ENCODE results near the gene TXNDC2.

The TXNDC2 gene

GRCh38 chr18:9890196-9890595, 4.4 kb downstream of the TXNDC2 start:
- ATAC-seq: no peak
- TF ChIP-seq ZNF565 (CRISPR knock-in tag; conservative IDR thresholded peaks at IDR 0.05; ENCODE audit: low read depth): no peak
- TF ChIP-seq OSR1 (CRISPR knock-in tag; IDR thresholded peaks at IDR 0.05): no peak
- no peak for TF ChIP-seq PATZ1 (CRISPR knock-in tag; IDR thresholded peaks at IDR 0.05; ENCODE audit: borderline replicate concordance)
- no peak for TF ChIP-seq PPARA (CRISPR knock-in tag; IDR thresholded peaks at IDR 0.05; ENCODE audit: borderline replicate concordance)
- no peak for TF ChIP-seq CSRNP3 (CRISPR knock-in tag; IDR thresholded peaks at IDR 0.05)
- no peak for TF ChIP-seq ZNF8 (CRISPR knock-in tag; IDR thresholded peaks at IDR 0.05)
- TF ChIP-seq TOX (CRISPR knock-in tag; IDR thresholded peaks at IDR 0.05; ENCODE audit: borderline replicate concordance): no peak

GRCh38 chr18:9890957-9891356, 5.2 kb downstream of the TXNDC2 start:
- TF ChIP-seq ZC3H10 (CRISPR knock-in tag; IDR thresholded peaks at IDR 0.05) (no peak), ZFP3 (CRISPR knock-in tag; IDR thresholded peaks at IDR 0.05) (no peak), ISL1 (CRISPR knock-in tag; IDR thresholded peaks at IDR 0.05) (no peak), CSDC2 (CRISPR knock-in tag; IDR thresholded peaks at IDR 0.05) (no peak)

GRCh38 chr18:9891515-9891914, 5.7 kb downstream of the TXNDC2 start:
- ATAC-seq: peak; percentile 53
- peak; percentile 75 for TF ChIP-seq ISL1 (CRISPR knock-in tag; IDR thresholded peaks at IDR 0.05)

More at GRCh38 chr18:9890957-9891356, 5.2 kb downstream of the TXNDC2 start:
- ATAC-seq: peak; percentile 28; the same call in 1 of the 3 replicates

- ATAC-seq: no peak
- TF ChIP-seq ESRRG (CRISPR knock-in tag; IDR thresholded peaks at IDR 0.05) (no peak), ZC3H10 (CRISPR knock-in tag; IDR thresholded peaks at IDR 0.05) (no peak), RARB (CRISPR knock-in tag; IDR thresholded peaks at IDR 0.05) (no peak), TCF4 (CRISPR knock-in tag; IDR thresholded peaks at IDR 0.05; ENCODE audit: borderline replicate concordance) (no peak), BACH2 (CRISPR knock-in tag; IDR thresholded peaks at IDR 0.05; ENCODE audit: borderline replicate concordance) (no peak), ZNF70 (CRISPR knock-in tag; IDR thresholded peaks at IDR 0.05) (no peak), CSRNP3 (CRISPR knock-in tag; IDR thresholded peaks at IDR 0.05) (no peak), ZNF8 (CRISPR knock-in tag; IDR thresholded peaks at IDR 0.05) (no peak), TSHZ2 (CRISPR knock-in tag; IDR thresholded peaks at IDR 0.05) (no peak), SNAI2 (CRISPR knock-in tag; IDR thresholded peaks at IDR 0.05) (no peak), GLIS3 (CRISPR knock-in tag; IDR thresholded peaks at IDR 0.05) (no peak), ARNTL (CRISPR knock-in tag; IDR thresholded peaks at IDR 0.05; ENCODE audit: borderline replicate concordance, low read depth) (no peak), POU6F1 (CRISPR knock-in tag; IDR thresholded peaks at IDR 0.05; ENCODE audit: borderline replicate concordance, low read depth) (no peak), PPARA (CRISPR knock-in tag; IDR thresholded peaks at IDR 0.05; ENCODE audit: borderline replicate concordance) (no peak), CREB5 (CRISPR knock-in tag; IDR thresholded peaks at IDR 0.05; ENCODE audit: low read depth) (no peak), OSR1 (CRISPR knock-in tag; IDR thresholded peaks at IDR 0.05) (no peak)
These were observed 8.8 kb downstream of the TXNDC2 start for GRCh38 chr18:9894454-9895068.

All from SK-N-SH treated with all-trans-retinoic acid at 6 μM for 48 hours (cell line).